BJ (cell line): ENCODE data around the gene MTARC1. TPM values are rescaled to one million over a fixed set of nuclear protein-coding genes. Genes with fewer than 3 reads are reported as not detected.
A peak's percentile ranks its signal among the peaks of the same experiment; 100 is the strongest.

Experiments
- CTCF ChIA-PET: fragments of 350-600 bp; formaldehyde crosslinking; extraction: SDS; loops from one replicate; lab custom pipeline; 2021; ENCODE audit warnings: antibody characterized with exemption, inconsistent platforms; lab: Yijun Ruan, JAX
- POLR2A ChIA-PET: fragments of 300-600 bp; sonication (Branson Sonifier 250); formaldehyde crosslinking; extraction: SDS; loops from one replicate; lab custom pipeline; 2021; ENCODE audit warnings: antibody characterized with exemption; lab: Charles Lee
- DNase-seq: peaks from one replicate; pipeline ENCODE4 v3.0.0-alpha.2; 2011; ENCODE audit warnings: low read depth
- H3K27me3 ChIP-seq: 2 replicates; pipeline ENCODE4 v1.6.0; 2011; ENCODE audit warnings: low read length; ENCODE audit not compliant: control insufficient read depth, insufficient read depth
- H3K36me3 ChIP-seq: 2 replicates; pipeline ENCODE4 v1.5.1; 2011; ENCODE audit warnings: low read length; ENCODE audit not compliant: control insufficient read depth, insufficient read depth
- H3K4me3 ChIP-seq: 2 replicates; pipeline ENCODE4 v1.5.1; 2011; ENCODE audit warnings: low read depth, mild to moderate bottlenecking, control low read depth, low read length
- polyA minus RNA-seq: library from RNA; depleted of rRNA, polyadenylated mRNA; stranded (reverse); fragments of >200 nt; gene quantifications from 2 replicates; pipeline ENCODE4 v1.2.3, GENCODE V29; 2011; rRNA and poly(A)+ RNA removed
- polyA plus RNA-seq: library from polyadenylated mRNA; depleted of rRNA; stranded (reverse); fragments of >200 nt; gene quantifications from 2 replicates; pipeline ENCODE4 v1.2.3, GENCODE V29; 2011; rRNA removed
- TF ChIP-seq, protein P1 (sequence below): IDR thresholded peaks from 2 replicates; pipeline ENCODE4 v1.5.1; 2011; ENCODE audit warnings: low read depth, mild to moderate bottlenecking, control low read depth, inconsistent platforms, low read length, moderate library complexity; ENCODE audit not compliant: insufficient read depth

MTARC1 gene
- polyA plus RNA-seq (0.72 and 1.0 TPM in 2 replicates), polyA minus RNA-seq (0.36 and 0.47 TPM in 2 replicates)

DNA sequence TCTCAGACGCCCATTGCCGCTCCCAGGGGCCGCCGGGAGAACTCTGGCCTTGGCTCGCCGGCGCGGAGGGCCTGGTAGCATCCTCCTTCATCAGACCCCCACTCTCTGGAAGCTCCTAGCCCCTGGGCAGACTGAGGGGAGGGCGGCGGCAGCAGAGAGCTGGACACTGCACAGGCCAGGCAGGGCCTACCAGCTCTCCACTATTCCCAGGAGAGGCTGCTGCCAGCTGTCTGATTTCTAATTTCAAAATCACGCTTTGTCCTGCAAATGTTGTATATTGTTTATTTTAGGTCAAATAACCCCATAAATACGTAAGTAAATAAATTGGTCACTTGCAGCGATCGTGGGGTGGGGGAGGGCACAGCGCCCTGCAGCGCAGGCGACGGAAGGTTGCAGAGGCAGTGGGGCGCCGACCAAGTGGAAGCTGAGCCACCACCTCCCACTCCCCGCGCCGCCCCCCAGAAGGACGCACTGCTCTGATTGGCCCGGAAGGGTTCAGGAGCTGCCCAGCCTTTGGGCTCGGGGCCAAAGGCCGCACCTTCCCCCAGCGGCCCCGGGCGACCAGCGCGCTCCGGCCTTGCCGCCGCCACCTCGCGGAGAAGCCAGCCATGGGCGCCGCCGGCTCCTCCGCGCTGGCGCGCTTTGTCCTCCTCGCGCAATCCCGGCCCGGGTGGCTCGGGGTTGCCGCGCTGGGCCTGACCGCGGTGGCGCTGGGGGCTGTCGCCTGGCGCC is at the start of gene MTARC1:
Gene MTARC1, plus strand, starts transcription at position 577 of the 732 bp plus-strand sequence. Its CDS starts 32 bp downstream, at position 609.
- DNase-seq = no peak
- Histone ChIP-seq H3K27me3 (no peaks in the 10 kb centered on the region), H3K4me3 (peak within 1 kb of the TSS; percentile 41), H3K36me3 (no peaks in the 10 kb centered on the region)
- CTCF ChIA-PET = interaction anchor here (1.8 to 8.0 kb wide), 3 partner anchors 10 to 24 kb away, joined by 4 to 64 read pairs (median 9); no protein-coding TSS in a partner anchor
- TF ChIP-seq, protein P1, sequence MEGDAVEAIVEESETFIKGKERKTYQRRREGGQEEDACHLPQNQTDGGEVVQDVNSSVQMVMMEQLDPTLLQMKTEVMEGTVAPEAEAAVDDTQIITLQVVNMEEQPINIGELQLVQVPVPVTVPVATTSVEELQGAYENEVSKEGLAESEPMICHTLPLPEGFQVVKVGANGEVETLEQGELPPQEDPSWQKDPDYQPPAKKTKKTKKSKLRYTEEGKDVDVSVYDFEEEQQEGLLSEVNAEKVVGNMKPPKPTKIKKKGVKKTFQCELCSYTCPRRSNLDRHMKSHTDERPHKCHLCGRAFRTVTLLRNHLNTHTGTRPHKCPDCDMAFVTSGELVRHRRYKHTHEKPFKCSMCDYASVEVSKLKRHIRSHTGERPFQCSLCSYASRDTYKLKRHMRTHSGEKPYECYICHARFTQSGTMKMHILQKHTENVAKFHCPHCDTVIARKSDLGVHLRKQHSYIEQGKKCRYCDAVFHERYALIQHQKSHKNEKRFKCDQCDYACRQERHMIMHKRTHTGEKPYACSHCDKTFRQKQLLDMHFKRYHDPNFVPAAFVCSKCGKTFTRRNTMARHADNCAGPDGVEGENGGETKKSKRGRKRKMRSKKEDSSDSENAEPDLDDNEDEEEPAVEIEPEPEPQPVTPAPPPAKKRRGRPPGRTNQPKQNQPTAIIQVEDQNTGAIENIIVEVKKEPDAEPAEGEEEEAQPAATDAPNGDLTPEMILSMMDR = no peak
- POLR2A ChIA-PET = interaction anchor here (0.5 kb wide), 1 partner anchor 510 kb away, joined by 3 read pairs; no protein-coding TSS in a partner anchor

DNA sequence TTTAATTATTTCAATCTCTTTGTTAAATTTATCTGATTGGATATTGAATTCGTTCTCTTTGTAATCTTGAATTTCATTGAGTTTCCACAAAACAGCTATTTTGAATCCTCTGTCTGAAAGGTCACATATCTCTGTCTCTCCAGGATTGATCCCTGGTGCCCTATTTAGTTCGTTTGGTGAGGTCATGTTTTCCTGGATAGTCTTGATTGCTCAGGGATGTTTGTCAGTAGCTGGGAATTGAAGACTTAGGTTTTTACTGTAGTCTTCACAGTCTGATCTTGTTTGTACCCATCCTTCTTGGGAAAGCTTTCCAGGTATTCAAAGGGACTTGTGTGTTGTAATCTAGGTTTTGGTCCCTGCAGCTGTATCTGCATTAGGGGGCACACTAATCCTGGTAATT is 45.4 kb upstream of the MTARC1 start:
- TF ChIP-seq, protein P1 = no peak
- Histone ChIP-seq H3K27me3 (0 out of 2 replicates have a peak, but pooled peaks cover 2% of the 10 kb centered on the region), H3K4me3 (no peak overlapping the region), H3K36me3 (no peaks in the 10 kb centered on the region)
- CTCF ChIA-PET = interaction anchor here (2.6 to 3.2 kb wide), 2 partner anchors 7 to 35 kb away, joined by 11 to 22 read pairs; no protein-coding TSS in a partner anchor
- POLR2A ChIA-PET = no interaction called here
- DNase-seq = no peak

DNA sequence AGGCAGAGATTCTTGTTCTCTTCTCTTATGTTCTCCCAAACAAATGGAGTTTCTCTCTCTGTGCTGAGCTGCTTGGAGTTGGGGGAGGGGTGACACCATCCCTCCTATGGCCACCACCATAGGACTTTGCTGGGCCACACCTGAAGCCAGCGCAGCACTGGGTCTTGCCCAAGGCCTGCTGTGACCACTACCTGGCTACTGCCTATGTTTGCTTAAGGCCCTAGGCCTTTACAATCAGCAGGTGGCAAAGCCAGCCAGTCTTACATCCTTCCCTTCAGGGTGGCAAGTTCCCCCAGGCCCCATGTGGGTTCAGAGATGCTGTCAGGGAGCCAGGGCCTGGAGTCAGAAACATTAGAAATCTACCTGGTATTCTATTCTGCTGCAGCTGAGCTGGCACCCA is 44.9 kb upstream of the MTARC1 start:
- Histone ChIP-seq H3K4me3 (no peak overlapping the region), H3K27me3 (0 out of 2 replicates have a peak, but pooled peaks cover 2% of the 10 kb centered on the region), H3K36me3 (no peaks in the 10 kb centered on the region)
- POLR2A ChIA-PET = no interaction called here
- no peak for DNase-seq
- TF ChIP-seq, protein P1 = no peak
- CTCF ChIA-PET = interaction anchor here (3.2 kb wide), 1 partner anchor 8 kb away, joined by 22 read pairs; no protein-coding TSS in a partner anchor

DNA sequence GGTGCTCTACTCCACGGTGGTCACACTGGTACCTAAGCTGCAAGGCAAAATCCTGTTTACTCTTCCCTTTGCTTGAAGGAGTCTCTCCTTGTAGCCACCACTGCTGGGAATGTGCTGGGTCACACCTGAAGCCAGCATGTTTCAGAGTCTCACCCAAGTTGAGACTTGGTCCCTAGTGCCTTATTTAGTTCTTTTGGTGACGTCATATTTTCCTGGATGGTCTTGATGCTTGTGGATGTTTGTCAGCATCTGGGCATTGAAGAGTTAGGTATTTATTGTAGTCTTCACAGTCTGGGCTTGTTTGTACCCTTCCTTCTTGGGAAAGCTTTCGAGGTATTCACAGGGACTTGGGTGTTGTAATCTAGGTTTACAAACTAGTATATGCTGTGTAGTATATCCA is 44.2 kb upstream of the MTARC1 start:
- no peak for DNase-seq
- no peaks in the 10 kb centered on the region for H3K36me3 ChIP-seq
- no peak overlapping the region for H3K4me3 ChIP-seq
- TF ChIP-seq, protein P1 = no peak
- ChIA-PET CTCF (interaction anchor here (3.2 kb wide), 1 partner anchor 8 kb away, joined by 22 read pairs; no protein-coding TSS in a partner anchor), POLR2A (no interaction called here)
- 0 out of 2 replicates have a peak, but pooled peaks cover 2% of the 10 kb centered on the region for H3K27me3 ChIP-seq

DNA sequence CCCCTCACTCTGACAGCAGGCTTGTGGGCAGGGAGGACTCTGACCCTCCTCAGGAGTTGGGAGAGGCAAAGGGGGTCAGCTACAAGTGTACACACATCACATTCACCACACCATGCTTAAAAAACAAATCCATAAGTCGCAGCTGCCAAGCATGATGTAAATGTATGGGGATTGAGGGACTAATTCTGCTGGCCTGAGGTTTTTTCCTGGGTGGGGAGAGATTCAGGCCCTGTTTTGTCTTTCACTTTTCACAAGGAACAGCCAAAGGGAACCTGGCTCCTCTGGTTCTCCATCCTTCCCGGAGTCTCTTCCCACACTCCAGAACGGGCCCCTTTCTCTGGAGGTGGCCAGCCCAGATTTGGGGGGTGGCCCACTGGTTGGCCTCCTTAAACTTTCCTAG is 39.9 kb upstream of the MTARC1 start:
- DNase-seq = no peak
- Histone ChIP-seq H3K36me3 (no peaks in the 10 kb centered on the region), H3K4me3 (no peak overlapping the region), H3K27me3 (no peaks in the 10 kb centered on the region)
- POLR2A ChIA-PET = no interaction called here
- TF ChIP-seq, protein P1 = no peak
- CTCF ChIA-PET = interaction anchor here (0.9 to 3.4 kb wide), 4 partner anchors 9 to 67 kb away, joined by 3 to 23 read pairs (median 10); no protein-coding TSS in a partner anchor
